GM23338 (cell line): Measurements from ENCODE around the gene FIG4. TPM values are rescaled to one million over a fixed set of nuclear protein-coding genes. Genes with fewer than 3 reads are reported as not detected.

Experiments
- ATAC-seq: fragments of 200-7000 bp; cut with Tn5 transposase; 3 replicates; pipeline ENCODE4 v1.9.1; 2020
- DNase-seq: peaks from one replicate; pipeline ENCODE4 v3.0.0-alpha.2; 2015; ENCODE audit warnings: low spot score
- H2AFZ ChIP-seq: fragments of 200-600 bp; sonication (generic); 2 replicates; pipeline ENCODE4 v1.8.0; 2016; ENCODE audit warnings: antibody characterized with exemption, mild to moderate bottlenecking, moderate library complexity
- H3F3A ChIP-seq: fragments of 200-600 bp; sonication (generic); replicated peaks from 2 replicates; pipeline ENCODE4 v1.8.0; 2017; ENCODE audit warnings: antibody characterized with exemption, mixed run types, low read depth
- H3K27ac ChIP-seq: fragments of 200-600 bp; sonication (generic); 2 replicates; pipeline ENCODE4 v1.6.1; 2016; ENCODE audit warnings: low read depth
- H3K27me3 ChIP-seq: fragments of 200-600 bp; sonication (generic); 2 replicates; pipeline ENCODE4 v1.8.0; 2016; ENCODE audit warnings: mild to moderate bottlenecking, mixed run types, moderate library complexity; ENCODE audit not compliant: insufficient read depth
- H3K36me3 ChIP-seq: fragments of 200-600 bp; sonication (generic); 2 replicates; pipeline ENCODE4 v1.8.0; 2016; ENCODE audit warnings: mild to moderate bottlenecking; ENCODE audit not compliant: insufficient read depth
- H3K4me1 ChIP-seq: fragments of 200-600 bp; sonication (generic); 2 replicates; pipeline ENCODE4 v1.8.0; 2016; ENCODE audit warnings: mild to moderate bottlenecking, moderate library complexity; ENCODE audit not compliant: insufficient read depth
- H3K4me2 ChIP-seq: fragments of 200-600 bp; sonication (generic); 2 replicates; pipeline ENCODE4 v1.7.1; 2017; ENCODE audit warnings: mixed run types
- H3K4me3 ChIP-seq: fragments of 200-600 bp; sonication (generic); 2 replicates; pipeline ENCODE4 v1.6.1; 2016; ENCODE audit warnings: mixed run types
- H3K79me2 ChIP-seq: fragments of 200-600 bp; sonication (generic); replicated peaks from 2 replicates; pipeline ENCODE4 v1.8.0; 2017; ENCODE audit warnings: mild to moderate bottlenecking; ENCODE audit not compliant: insufficient read depth
- H3K9me2 ChIP-seq: fragments of 200-600 bp; sonication (generic); 2 replicates; pipeline ENCODE4 v1.8.0; 2017; ENCODE audit not compliant: insufficient read depth
- H4K20me1 ChIP-seq: fragments of 200-600 bp; sonication (generic); replicated peaks from 2 replicates; pipeline ENCODE4 v1.8.0; 2017; ENCODE audit warnings: mild to moderate bottlenecking; ENCODE audit not compliant: insufficient read depth
- H3K27ac Mint-ChIP-seq: 2 replicates; pipeline ENCODE4 v1.8.0; 2020; ENCODE audit warnings: inconsistent platforms, mild to moderate bottlenecking, moderate library complexity, mixed read lengths
- H3K27me3 Mint-ChIP-seq: 3 replicates; pipeline ENCODE4 v1.8.0; 2022; ENCODE audit warnings: low read depth, mild to moderate bottlenecking, moderate library complexity, mixed read lengths, inconsistent platforms; ENCODE audit not compliant: insufficient read depth, poor library complexity
- H3K36me3 Mint-ChIP-seq: 3 replicates; pipeline ENCODE4 v1.8.0; 2021; ENCODE audit warnings: low read depth, mild to moderate bottlenecking, inconsistent platforms, moderate library complexity, mixed read lengths
- H3K4me1 Mint-ChIP-seq: 3 replicates; pipeline ENCODE4 v1.8.0; 2020; ENCODE audit warnings: mild to moderate bottlenecking, inconsistent platforms, mixed read lengths
- H3K4me3 Mint-ChIP-seq: 3 replicates; pipeline ENCODE4 v1.8.0; 2021; ENCODE audit warnings: moderate library complexity, mild to moderate bottlenecking, inconsistent platforms, mixed read lengths
- H3K9me3 Mint-ChIP-seq: 3 replicates; pipeline ENCODE4 v1.8.0; 2020; ENCODE audit warnings: moderate library complexity, mild to moderate bottlenecking, inconsistent platforms, mixed read lengths
- CREB1 ChIP-seq: fragments of 250-450 bp; sonication (Bioruptor Pico); IDR thresholded peaks from 2 replicates; pipeline ENCODE4 v1.5.0; 2020; ENCODE audit warnings: low read depth, mild to moderate bottlenecking, moderate library complexity
- CTCF ChIP-seq, 2 experiments: fragments of 200-600 bp in 1 of 2; sonication (generic) in 1 of 2; conservative IDR thresholded peaks; 2 replicates each; pipeline versions ENCODE4 v1.5.1 to v1.6.1; 2016 to 2017; ENCODE audit warnings: antibody characterized with exemption in 2 of 2, low read depth in 2 of 2, mild to moderate bottlenecking in 2 of 2, moderate library complexity in 1 of 2
- ETS1 ChIP-seq: IDR thresholded peaks from 2 replicates; pipeline ENCODE4 v1.6.1; 2016; ENCODE audit warnings: antibody characterized with exemption
- EZH2 ChIP-seq: fragments of 200-600 bp; sonication (generic); IDR thresholded peaks from one replicate; pipeline ENCODE4 v1.8.0; 2017; ENCODE audit warnings: antibody characterized with exemption, mild to moderate bottlenecking, low read depth; ENCODE audit not compliant: unreplicated experiment
- EZH2phosphoT487 ChIP-seq: fragments of 200-600 bp; sonication (generic); IDR thresholded peaks from one replicate; pipeline ENCODE4 v1.8.1; 2018; ENCODE audit warnings: antibody characterized with exemption; ENCODE audit not compliant: unreplicated experiment
- JUNB ChIP-seq: IDR thresholded peaks from one replicate; pipeline ENCODE4 v1.6.1; 2016; ENCODE audit warnings: antibody characterized with exemption; ENCODE audit not compliant: unreplicated experiment
- NANOG ChIP-seq: IDR thresholded peaks from 2 replicates; pipeline ENCODE4 v1.6.1; 2016; ENCODE audit warnings: antibody characterized with exemption, borderline replicate concordance
- POLR2AphosphoS5 ChIP-seq: IDR thresholded peaks from 2 replicates; pipeline ENCODE4 v1.6.1; 2016; ENCODE audit warnings: antibody characterized with exemption, low read depth
- STAT1 ChIP-seq: IDR thresholded peaks from one replicate; pipeline ENCODE4 v1.6.1; 2016; ENCODE audit warnings: antibody characterized with exemption; ENCODE audit not compliant: unreplicated experiment
- ZNF114 ChIP-seq: fragments of 250-450 bp; sonication (Bioruptor Pico); IDR thresholded peaks from 2 replicates; pipeline ENCODE4 v1.5.0; 2020; ENCODE audit warnings: mild to moderate bottlenecking, moderate library complexity
- ZNF331 ChIP-seq: fragments of 250-450 bp; sonication (Bioruptor Pico); IDR thresholded peaks from 2 replicates; pipeline ENCODE4 v1.5.0; 2020; ENCODE audit warnings: low read depth, mild to moderate bottlenecking, moderate library complexity
- ZNF462 ChIP-seq: fragments of 250-450 bp; sonication (Bioruptor Pico); IDR thresholded peaks from 2 replicates; pipeline ENCODE4 v1.5.0; 2020; ENCODE audit warnings: mild to moderate bottlenecking, moderate library complexity
- polyA plus RNA-seq: library from polyadenylated mRNA; unstranded; fragments of >200 nt; fragmentation: Nextera tagmentation; extraction: Ambion mirVana; gene quantifications from 2 replicates; pipeline ENCODE4 v1.2.1, GENCODE V29; 2016
- total RNA-seq: library from RNA; depleted of rRNA; stranded (reverse); fragments of >200 nt; shearing (Covaris generic); gene quantifications from 2 replicates; pipeline ENCODE4 v1.2.3, GENCODE V29; 2014
- TF ChIP-seq, protein P1 (sequence below): IDR thresholded peaks from one replicate; pipeline ENCODE4 v1.6.1; 2018; ENCODE audit warnings: antibody characterized with exemption; ENCODE audit not compliant: unreplicated experiment

FIG4 gene
- total and polyA plus RNA-seq, 2 experiments from 2014 or later = 7.0 to 16.9 TPM

DNA sequence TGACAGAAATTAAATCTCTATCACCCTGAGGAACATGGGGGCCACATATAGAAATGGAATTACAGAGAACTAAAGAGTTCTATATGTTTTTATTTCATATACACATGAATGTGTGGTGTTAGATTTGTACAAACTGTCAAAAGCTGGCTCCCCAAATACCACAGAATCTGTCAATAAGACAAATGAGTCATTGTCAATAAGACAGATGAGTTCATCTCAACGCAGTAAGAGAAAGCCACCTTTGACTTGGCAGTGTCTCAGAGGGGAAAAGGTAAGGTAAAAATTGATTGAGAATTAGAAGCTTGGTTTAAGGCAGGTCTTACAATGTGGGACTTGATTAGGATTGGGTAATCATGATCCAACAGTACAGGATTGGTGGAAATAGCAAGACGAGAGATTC, 162.9 kb downstream of the FIG4 start:
- Histone ChIP-seq H3K4me1 (peaks cover 13% of the 10 kb centered on the region), H3K4me3 (no peak overlapping the region), H3K9me2 (peaks cover 28% of the 10 kb centered on the region), H3K27me3 (no peaks in the 10 kb centered on the region), H3K36me3 (no peaks in the 10 kb centered on the region), H3K27ac (no peak overlapping the region), H3K4me2 (no peak overlapping the region), H4K20me1 (no peaks in the 10 kb centered on the region), H3K79me2 (no peaks in the 10 kb centered on the region), H2AFZ (no peak overlapping the region), H3F3A (no peaks in the 10 kb centered on the region)
- H3K4me1 Mint-ChIP-seq = peaks cover 15% of the 10 kb centered on the region; the same call in 2 of the 3 replicates
- no peaks in the 10 kb centered on the region for H3K27me3 Mint-ChIP-seq
- H3K27ac Mint-ChIP-seq = no peak overlapping the region; the same call in 1 of the 2 replicates
- no peak overlapping the region; the same call in 2 of the 3 replicates for H3K4me3 Mint-ChIP-seq
- DNase-seq (no peak), ATAC-seq (no peak)
- TF ChIP-seq CTCF (conservative IDR thresholded peaks at IDR 0.05; ENCODE audit: low read depth in 2 of 2) = no peak
- TF ChIP-seq ZNF331 (CRISPR knock-in tag) = no peak
- TF ChIP-seq JUNB = no peak
- TF ChIP-seq ETS1 = no peak
- TF ChIP-seq NANOG = no peak
- no peak for TF ChIP-seq EZH2phosphoT487
- no peak for TF ChIP-seq POLR2AphosphoS5
- TF ChIP-seq, protein P1, sequence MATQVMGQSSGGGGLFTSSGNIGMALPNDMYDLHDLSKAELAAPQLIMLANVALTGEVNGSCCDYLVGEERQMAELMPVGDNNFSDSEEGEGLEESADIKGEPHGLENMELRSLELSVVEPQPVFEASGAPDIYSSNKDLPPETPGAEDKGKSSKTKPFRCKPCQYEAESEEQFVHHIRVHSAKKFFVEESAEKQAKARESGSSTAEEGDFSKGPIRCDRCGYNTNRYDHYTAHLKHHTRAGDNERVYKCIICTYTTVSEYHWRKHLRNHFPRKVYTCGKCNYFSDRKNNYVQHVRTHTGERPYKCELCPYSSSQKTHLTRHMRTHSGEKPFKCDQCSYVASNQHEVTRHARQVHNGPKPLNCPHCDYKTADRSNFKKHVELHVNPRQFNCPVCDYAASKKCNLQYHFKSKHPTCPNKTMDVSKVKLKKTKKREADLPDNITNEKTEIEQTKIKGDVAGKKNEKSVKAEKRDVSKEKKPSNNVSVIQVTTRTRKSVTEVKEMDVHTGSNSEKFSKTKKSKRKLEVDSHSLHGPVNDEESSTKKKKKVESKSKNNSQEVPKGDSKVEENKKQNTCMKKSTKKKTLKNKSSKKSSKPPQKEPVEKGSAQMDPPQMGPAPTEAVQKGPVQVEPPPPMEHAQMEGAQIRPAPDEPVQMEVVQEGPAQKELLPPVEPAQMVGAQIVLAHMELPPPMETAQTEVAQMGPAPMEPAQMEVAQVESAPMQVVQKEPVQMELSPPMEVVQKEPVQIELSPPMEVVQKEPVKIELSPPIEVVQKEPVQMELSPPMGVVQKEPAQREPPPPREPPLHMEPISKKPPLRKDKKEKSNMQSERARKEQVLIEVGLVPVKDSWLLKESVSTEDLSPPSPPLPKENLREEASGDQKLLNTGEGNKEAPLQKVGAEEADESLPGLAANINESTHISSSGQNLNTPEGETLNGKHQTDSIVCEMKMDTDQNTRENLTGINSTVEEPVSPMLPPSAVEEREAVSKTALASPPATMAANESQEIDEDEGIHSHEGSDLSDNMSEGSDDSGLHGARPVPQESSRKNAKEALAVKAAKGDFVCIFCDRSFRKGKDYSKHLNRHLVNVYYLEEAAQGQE = no peak
- no peak for TF ChIP-seq ZNF114 (CRISPR knock-in tag)
- TF ChIP-seq EZH2 = no peak
- TF ChIP-seq STAT1 = no peak
- TF ChIP-seq CREB1 (CRISPR knock-in tag) = no peak
- TF ChIP-seq ZNF462 (CRISPR knock-in tag) = no peak
- H3K9me3 Mint-ChIP-seq = peaks cover 4% of the 10 kb centered on the region; the same call in 2 of the 3 replicates
- no peaks in the 10 kb centered on the region; the same call in 1 of the 3 replicates for H3K36me3 Mint-ChIP-seq
